G401 (cell line): ENCODE data around the gene KCND1. TPM values are rescaled to one million over a fixed set of nuclear protein-coding genes. Genes with fewer than 3 reads are reported as not detected.

ENCODE experiments used
- DNase-seq: peaks from one replicate; pipeline ENCODE4 v3.0.0-alpha.2; 2015; ENCODE audit warnings: low spot score
- in situ Hi-C: cut with HindIII; loops from 2 replicates; pipeline ENCODE4 v1.10.0; 2016; ENCODE audit warnings: low sequenced_read_pairs, mixed read lengths
- total RNA-seq: library from RNA; depleted of rRNA; stranded (reverse); fragments of >200 nt; shearing (Covaris generic); gene quantifications from 2 replicates; pipeline ENCODE4 v1.2.3, GENCODE V29; 2014

The KCND1 gene
- total RNA-seq, 1 experiment from 2014 or later: 0.44 TPM

- in situ Hi-C loops: no loop called here
- no peak for DNase-seq
Measured at GRCh38 chrX:48976086-48976485, 4.4 kb upstream of the KCND1 start.

- DNase-seq: no peak
- in situ Hi-C loops: no loop called here
Measured at GRCh38 chrX:48975541-48975940, 3.9 kb upstream of the KCND1 start.

- in situ Hi-C loops: no loop called here
- no peak for DNase-seq
Measured at GRCh38 chrX:48975041-48975440, 3.4 kb upstream of the KCND1 start.

GRCh38 chrX:48974574-48974973 lies 2.9 kb upstream of the KCND1 start:
- DNase-seq: no peak
- in situ Hi-C loops: no loop called here

- in situ Hi-C loops: no loop called here
Measured at GRCh38 chrX:48974033-48974432, 2.4 kb upstream of the KCND1 start.

GRCh38 chrX:48972220-48973164 lies 848 bp upstream of the KCND1 start:
- in situ Hi-C loops: no loop called here
- peak; percentile 50 for DNase-seq

More at GRCh38 chrX:48974033-48974432, 2.4 kb upstream of the KCND1 start:
- DNase-seq: no peak

- DNase-seq: no peak
- in situ Hi-C loops: no loop called here
Measured at GRCh38 chrX:48969471-48969870, 2.2 kb downstream of the KCND1 start.

- no peak for DNase-seq
- in situ Hi-C loops: no loop called here
Measured at GRCh38 chrX:48968377-48968776, 3.3 kb downstream of the KCND1 start.

- in situ Hi-C loops: no loop called here
- peak; percentile 82 for DNase-seq
Measured at GRCh38 chrX:48966796-48967579, 4.7 kb downstream of the KCND1 start.

- in situ Hi-C loops: no loop called here
- no peak for DNase-seq
Measured at GRCh38 chrX:48965959-48966358, 5.7 kb downstream of the KCND1 start.

- no peak for DNase-seq
- in situ Hi-C loops: no loop called here
Measured at GRCh38 chrX:48961585-48962091, 10.0 kb downstream of the KCND1 start.

- in situ Hi-C loops: no loop called here
- DNase-seq: no peak
Measured at GRCh38 chrX:48960291-48960690, 11.4 kb downstream of the KCND1 start.

- no peak for DNase-seq
- in situ Hi-C loops: no loop called here
Measured at GRCh38 chrX:48958635-48959094, 13.0 kb downstream of the KCND1 start.

GRCh38 chrX:48957827-48958634 lies 13.6 kb downstream of the KCND1 start:
- in situ Hi-C loops: no loop called here
- DNase-seq: peak; percentile 97

- in situ Hi-C loops: no loop called here
- peak; percentile 54 for DNase-seq
Measured at GRCh38 chrX:48957477-48957826, 14.2 kb downstream of the KCND1 start, which contains the start of gene OTUD5. Gene OTUD5 (minus strand): TSS chrX:48957607. CDS start chrX:48957570, 37 bp downstream.

GRCh38 chrX:48956728-48957414 lies 14.8 kb downstream of the KCND1 start:
- in situ Hi-C loops: no loop called here
- DNase-seq: no peak

GRCh38 chrX:48948589-48948988 lies 23.1 kb downstream of the KCND1 start:
- no peak for DNase-seq

GRCh38 chrX:48945517-48946348 lies 25.9 kb downstream of the KCND1 start:
- in situ Hi-C loops: no loop called here
- DNase-seq: peak; percentile 74

More at GRCh38 chrX:48948589-48948988, 23.1 kb downstream of the KCND1 start:
- in situ Hi-C loops: no loop called here
